ENCODE measurements around the gene MAP3K14.

DNA sequence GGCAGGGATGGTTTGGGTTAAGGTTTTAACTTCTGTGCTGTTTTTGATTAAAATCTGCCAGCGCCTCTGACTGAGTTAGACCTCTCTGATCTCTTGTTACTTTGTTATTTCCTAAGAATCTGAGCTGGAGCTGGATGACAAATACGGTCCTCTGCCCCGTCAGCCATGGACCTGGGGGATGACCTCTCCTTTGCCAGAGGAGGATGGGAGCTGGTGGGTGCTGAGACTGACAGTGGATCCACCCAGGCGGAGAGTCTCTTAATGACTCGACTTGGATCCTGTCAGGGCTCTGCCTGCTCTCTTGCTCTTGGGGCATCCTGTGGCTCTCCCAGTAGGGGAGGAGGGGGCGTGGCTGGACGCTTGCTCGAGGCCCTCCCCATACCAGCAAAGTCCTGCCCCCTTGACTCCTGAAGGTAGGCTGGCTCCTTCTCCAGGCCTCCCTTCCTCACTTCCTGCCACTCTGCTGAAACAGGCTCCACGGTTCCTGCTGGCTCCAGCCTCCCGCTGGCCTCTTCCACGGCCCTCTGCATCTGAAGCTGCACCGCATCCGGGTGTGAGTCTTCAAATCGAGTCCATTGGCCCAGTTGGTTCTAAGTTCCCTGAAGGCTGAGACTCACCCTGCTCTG, 24.8 kb upstream of the MAP3K14 start:
- TF ChIP-seq, protein P1, sequence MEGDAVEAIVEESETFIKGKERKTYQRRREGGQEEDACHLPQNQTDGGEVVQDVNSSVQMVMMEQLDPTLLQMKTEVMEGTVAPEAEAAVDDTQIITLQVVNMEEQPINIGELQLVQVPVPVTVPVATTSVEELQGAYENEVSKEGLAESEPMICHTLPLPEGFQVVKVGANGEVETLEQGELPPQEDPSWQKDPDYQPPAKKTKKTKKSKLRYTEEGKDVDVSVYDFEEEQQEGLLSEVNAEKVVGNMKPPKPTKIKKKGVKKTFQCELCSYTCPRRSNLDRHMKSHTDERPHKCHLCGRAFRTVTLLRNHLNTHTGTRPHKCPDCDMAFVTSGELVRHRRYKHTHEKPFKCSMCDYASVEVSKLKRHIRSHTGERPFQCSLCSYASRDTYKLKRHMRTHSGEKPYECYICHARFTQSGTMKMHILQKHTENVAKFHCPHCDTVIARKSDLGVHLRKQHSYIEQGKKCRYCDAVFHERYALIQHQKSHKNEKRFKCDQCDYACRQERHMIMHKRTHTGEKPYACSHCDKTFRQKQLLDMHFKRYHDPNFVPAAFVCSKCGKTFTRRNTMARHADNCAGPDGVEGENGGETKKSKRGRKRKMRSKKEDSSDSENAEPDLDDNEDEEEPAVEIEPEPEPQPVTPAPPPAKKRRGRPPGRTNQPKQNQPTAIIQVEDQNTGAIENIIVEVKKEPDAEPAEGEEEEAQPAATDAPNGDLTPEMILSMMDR (IDR thresholded peaks at IDR 0.05) = no peak
- TF ChIP-seq EZH2 (IDR thresholded peaks at IDR 0.05) (no peak), EZH2phosphoT487 (IDR thresholded peaks at IDR 0.05) (no peak)

Data from neural progenitor cell (in vitro differentiated cells).